HG03469 (cell line): ENCODE data around the gene OLIG3.

Experiments used
- ATAC-seq: cut with Tn5 transposase; IDR thresholded peaks from one replicate; pipeline ENCODE4 v1.9.1; 2021; ENCODE audit warnings: mild to moderate bottlenecking, moderate library complexity, moderate number of reproducible peaks; ENCODE audit not compliant: unreplicated experiment

Gene OLIG3

DNA sequence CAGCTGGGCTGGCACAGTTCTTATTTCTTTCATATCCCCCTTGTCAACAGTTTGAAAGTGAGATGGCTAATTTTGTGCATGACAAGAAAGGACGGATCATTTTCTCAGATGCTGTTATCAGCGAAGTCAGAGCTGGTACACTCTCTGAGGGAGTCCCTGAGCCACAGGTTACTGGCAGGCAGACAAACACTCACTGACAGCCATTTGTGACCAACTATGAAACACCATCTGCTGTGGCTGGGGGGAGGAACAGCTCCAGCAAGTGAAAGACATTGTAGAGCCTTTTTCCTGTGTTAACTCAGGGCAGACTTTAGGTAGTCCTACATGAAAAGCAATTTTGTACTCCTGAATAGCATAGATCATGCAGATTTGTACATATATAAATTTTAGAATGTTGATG, 22.2 kb downstream of the OLIG3 start:
- ATAC-seq: no peak

DNA sequence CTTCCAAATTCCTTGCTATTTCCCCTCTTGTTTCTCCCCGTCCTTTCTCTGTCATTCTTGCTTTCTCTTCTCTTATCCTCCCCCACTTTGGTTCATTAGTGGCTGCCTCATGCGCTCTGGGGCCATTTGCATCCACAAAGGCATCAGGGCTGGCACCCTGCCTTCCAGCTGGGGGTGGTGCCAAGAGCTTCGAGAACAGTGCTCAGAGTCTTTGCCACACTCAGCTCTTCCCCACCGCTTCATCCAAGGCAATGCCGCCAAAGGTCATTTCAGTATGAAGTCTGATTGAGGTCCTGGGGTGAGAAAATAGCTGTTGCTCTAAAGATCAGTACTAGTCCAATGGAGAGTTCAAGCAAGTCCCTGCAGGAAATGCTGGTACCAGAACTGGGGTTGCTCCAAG, 22.7 kb downstream of the OLIG3 start:
- no peak for ATAC-seq

DNA sequence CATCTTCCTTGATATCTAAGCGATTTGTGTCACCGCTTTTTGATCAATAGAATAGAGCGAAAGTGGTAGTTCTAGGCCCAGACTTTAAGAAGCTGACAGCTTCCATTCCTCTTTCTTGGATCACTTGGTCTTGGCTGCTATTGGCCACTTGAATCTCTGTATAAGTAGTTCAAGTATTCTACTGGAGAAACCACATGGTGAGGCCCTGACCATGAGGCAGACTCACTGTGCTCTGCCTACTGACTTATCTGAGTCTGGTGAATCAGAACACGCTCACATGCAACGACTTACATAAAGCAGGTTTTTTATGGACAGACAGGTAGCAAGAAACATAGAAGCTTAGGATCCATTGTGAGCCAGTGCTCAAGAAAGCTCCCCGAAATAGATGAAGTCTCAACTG, 27.0 kb downstream of the OLIG3 start:
- no peak for ATAC-seq

DNA sequence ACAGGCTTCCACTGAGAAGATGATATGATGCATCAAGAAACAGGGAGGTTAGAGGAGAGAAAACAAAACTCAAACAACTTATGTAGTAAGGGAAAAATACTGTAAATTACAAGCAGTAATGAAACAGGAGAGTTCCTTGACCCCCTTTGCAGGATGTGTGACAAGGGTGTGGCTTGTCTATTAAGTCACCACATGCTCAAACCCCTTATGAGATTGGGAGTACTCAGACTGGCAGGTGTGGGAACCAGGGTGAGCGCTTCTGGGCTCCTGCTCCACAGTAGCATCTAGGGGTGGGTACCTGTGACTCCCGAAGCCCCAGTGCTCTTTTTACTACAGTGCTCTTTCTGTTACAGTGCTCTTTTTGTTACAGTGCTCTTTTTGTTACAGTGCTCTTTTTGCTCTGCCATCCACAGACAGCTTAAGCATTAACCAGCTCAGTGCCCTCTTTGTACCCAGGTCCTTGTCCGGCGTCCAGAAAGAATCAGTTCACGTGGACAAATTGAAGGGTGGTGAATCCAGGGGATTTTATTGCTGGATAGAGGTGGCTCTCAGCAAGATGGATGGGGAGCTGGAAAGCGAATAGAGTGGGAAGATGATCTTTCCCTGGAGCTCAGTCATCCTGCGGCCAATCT, 28.7 kb downstream of the OLIG3 start:
- ATAC-seq: no peak

DNA sequence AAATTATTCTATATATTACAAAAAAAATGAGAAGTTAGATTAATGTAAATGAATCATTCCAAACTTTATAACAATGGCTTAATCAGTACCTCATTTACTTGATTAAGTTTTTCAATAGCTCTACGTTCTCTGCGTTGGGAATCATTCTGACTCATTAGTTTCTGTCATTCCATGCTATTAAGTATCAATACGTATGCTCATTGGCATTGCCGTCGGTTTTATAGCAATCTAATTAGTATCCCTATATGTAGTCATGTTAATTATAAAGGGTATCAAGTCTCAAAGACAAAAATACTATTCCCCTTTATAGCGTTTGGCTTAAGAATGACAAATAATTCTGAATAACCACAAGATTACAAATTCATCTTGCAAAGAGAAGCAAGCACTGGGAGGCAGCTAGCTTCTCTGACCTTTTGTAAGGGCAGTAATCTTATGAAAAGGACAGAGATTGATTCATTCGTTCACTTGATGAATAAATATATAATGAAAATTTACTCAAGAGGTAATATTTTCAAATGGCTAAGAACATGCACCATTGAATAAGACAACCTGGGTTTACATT, 41.8 kb downstream of the OLIG3 start:
- ATAC-seq: no peak

DNA sequence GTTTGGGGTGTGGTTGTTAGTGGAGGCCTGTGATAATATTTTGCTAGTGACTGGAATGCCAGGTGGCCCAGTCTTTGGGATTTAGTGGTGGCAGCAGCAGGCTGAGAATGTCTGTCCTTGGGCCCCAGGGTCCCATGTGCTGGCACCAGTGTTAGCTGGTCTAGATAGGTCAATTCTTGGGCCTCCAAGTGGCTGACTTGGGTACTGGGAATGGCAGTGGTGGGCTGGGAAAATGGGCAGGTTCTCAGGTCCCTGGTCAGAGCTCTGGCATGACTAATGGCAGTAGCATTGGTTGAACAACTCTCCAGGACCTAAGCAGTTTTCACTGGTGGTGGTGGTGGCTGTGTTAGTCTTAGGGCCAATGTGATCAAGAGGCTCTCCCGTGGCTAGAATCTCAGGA, 50.3 kb downstream of the OLIG3 start:
- no peak for ATAC-seq
